Astrocyte (in vitro differentiated cells and primary cell): Measurements from ENCODE around the gene CREB3L2. TPM values are rescaled to one million over a fixed set of nuclear protein-coding genes. Genes with fewer than 3 reads are reported as not detected.

Experiments
- DNase-seq: peaks from one replicate; pipeline ENCODE4 v3.0.0-alpha.2; 2010; ENCODE audit warnings: low read depth
- FAIRE-seq: peaks from 2 replicates; lab custom pipeline; 2011; peaks lifted over from hg19 to GRCh38; lab: Jason Lieb, UNC
- H2AFZ ChIP-seq: 2 replicates; pipeline ENCODE4 v1.6.0; 2012; ENCODE audit warnings: low read depth, low read length, inconsistent platforms
- H3K27ac ChIP-seq: 2 replicates; pipeline ENCODE4 v1.5.1; 2011; ENCODE audit warnings: low read depth, low read length, inconsistent platforms
- H3K27me3 ChIP-seq: 2 replicates; pipeline ENCODE4 v1.6.0; 2011; ENCODE audit warnings: low read length, inconsistent platforms; ENCODE audit not compliant: insufficient read depth
- H3K36me3 ChIP-seq: 2 replicates; pipeline ENCODE4 v1.5.1; 2011; ENCODE audit warnings: low read length, inconsistent platforms; ENCODE audit not compliant: insufficient read depth
- H3K4me1 ChIP-seq: 2 replicates; pipeline ENCODE4 v1.5.1; 2011; ENCODE audit warnings: low read length, inconsistent platforms; ENCODE audit not compliant: insufficient read depth
- H3K4me2 ChIP-seq: 2 replicates; pipeline ENCODE4 v1.6.0; 2012; ENCODE audit warnings: low read length, inconsistent platforms
- H3K4me3 ChIP-seq: 2 replicates; pipeline ENCODE4 v1.5.1; 2011; ENCODE audit warnings: low read depth, mild to moderate bottlenecking, low read length, inconsistent platforms; ENCODE audit not compliant: insufficient read depth
- H3K79me2 ChIP-seq: 2 replicates; pipeline ENCODE4 v1.6.0; 2012; ENCODE audit warnings: mild to moderate bottlenecking, low read length, inconsistent platforms; ENCODE audit not compliant: insufficient read depth
- H3K9ac ChIP-seq: 2 replicates; pipeline ENCODE4 v1.6.0; 2012; ENCODE audit warnings: mild to moderate bottlenecking, low read length, inconsistent platforms
- H3K9me3 ChIP-seq: 2 replicates; pipeline ENCODE4 v1.5.1; 2012; ENCODE audit warnings: low read depth, mild to moderate bottlenecking, low read length, inconsistent platforms; ENCODE audit not compliant: insufficient read depth
- H4K20me1 ChIP-seq: 2 replicates; pipeline ENCODE4 v1.6.0; 2012; ENCODE audit warnings: low read length, inconsistent platforms; ENCODE audit not compliant: insufficient read depth
- H3K27ac Mint-ChIP-seq: one replicate; pipeline ENCODE4 v1.8.0; 2021; ENCODE audit warnings: mild to moderate bottlenecking, mixed read lengths; ENCODE audit not compliant: unreplicated experiment
- H3K27me3 Mint-ChIP-seq: one replicate; pipeline ENCODE4 v1.8.0; 2021; ENCODE audit warnings: low read depth, mixed read lengths; ENCODE audit not compliant: unreplicated experiment
- H3K36me3 Mint-ChIP-seq: one replicate; pipeline ENCODE4 v1.8.0; 2021; ENCODE audit warnings: low read depth, mixed read lengths; ENCODE audit not compliant: unreplicated experiment
- H3K4me1 Mint-ChIP-seq: one replicate; pipeline ENCODE4 v1.8.0; 2021; ENCODE audit warnings: low read depth, mixed read lengths; ENCODE audit not compliant: unreplicated experiment
- H3K4me3 Mint-ChIP-seq: one replicate; pipeline ENCODE4 v1.8.0; 2021; ENCODE audit warnings: mild to moderate bottlenecking, moderate library complexity, mixed read lengths; ENCODE audit not compliant: unreplicated experiment
- H3K9me3 Mint-ChIP-seq: one replicate; pipeline ENCODE4 v1.8.0; 2021; ENCODE audit warnings: mild to moderate bottlenecking, mixed read lengths; ENCODE audit not compliant: unreplicated experiment
- EZH2 ChIP-seq: IDR thresholded peaks from 2 replicates; pipeline ENCODE4 v1.6.1; 2012; ENCODE audit warnings: mild to moderate bottlenecking, low read length, inconsistent platforms; ENCODE audit not compliant: insufficient read depth
- total RNA-seq: library from RNA; stranded (reverse); gene quantifications from 2 replicates; pipeline ENCODE4 v1.2.1, GENCODE V29; 2021
- TF ChIP-seq, protein P1 (sequence below): IDR thresholded peaks from 2 replicates; pipeline ENCODE4 v1.5.1; 2011; ENCODE audit warnings: low read depth, mild to moderate bottlenecking, inconsistent platforms, low read length, moderate library complexity; ENCODE audit not compliant: insufficient read depth

CREB3L2 gene
- total RNA-seq, 1 donor from 2014 or later, result 116 TPM

DNA sequence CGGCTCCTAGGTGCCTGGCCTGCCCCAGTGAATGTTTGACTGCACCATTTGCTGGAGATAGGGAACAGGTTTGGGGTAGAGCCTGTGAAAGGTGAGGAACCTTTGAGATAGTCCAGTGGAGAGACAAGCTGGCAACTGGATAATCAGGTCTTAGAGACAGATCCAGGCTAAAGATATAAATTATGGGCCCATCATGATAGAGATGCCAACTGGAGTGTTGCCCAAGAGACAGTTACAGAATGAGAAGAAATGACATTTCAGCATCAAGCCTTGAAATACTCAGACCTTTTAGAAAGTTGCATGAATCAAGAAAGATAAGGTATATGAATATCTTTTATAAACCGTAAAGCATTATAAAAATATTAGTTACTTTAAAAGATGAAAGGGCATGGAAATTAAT is 27.1 kb downstream of the CREB3L2 start:
- Histone ChIP-seq H3K9me3 (no peaks in the 10 kb centered on the region), H3K27ac (no peak overlapping the region), H3K27me3 (no peaks in the 10 kb centered on the region), H3K4me1 (peaks cover 48% of the 10 kb centered on the region), H3K79me2 (peaks cover 93% of the 10 kb centered on the region), H3K4me3 (no peak overlapping the region), H4K20me1 (peaks cover 35% of the 10 kb centered on the region), H2AFZ (no peak overlapping the region), H3K9ac (no peak overlapping the region), H3K36me3 (peaks cover 7% of the 10 kb centered on the region), H3K4me2 (no peak overlapping the region)
- no peaks in the 10 kb centered on the region for H3K27me3 Mint-ChIP-seq
- H3K27ac Mint-ChIP-seq, result peak overlapping the region; percentile 60
- peaks cover 73% of the 10 kb centered on the region for H3K4me1 Mint-ChIP-seq
- no peaks in the 10 kb centered on the region for H3K9me3 Mint-ChIP-seq
- H3K4me3 Mint-ChIP-seq, result no peak overlapping the region
- no peak for FAIRE-seq
- DNase-seq, result no peak
- TF ChIP-seq, protein P1, sequence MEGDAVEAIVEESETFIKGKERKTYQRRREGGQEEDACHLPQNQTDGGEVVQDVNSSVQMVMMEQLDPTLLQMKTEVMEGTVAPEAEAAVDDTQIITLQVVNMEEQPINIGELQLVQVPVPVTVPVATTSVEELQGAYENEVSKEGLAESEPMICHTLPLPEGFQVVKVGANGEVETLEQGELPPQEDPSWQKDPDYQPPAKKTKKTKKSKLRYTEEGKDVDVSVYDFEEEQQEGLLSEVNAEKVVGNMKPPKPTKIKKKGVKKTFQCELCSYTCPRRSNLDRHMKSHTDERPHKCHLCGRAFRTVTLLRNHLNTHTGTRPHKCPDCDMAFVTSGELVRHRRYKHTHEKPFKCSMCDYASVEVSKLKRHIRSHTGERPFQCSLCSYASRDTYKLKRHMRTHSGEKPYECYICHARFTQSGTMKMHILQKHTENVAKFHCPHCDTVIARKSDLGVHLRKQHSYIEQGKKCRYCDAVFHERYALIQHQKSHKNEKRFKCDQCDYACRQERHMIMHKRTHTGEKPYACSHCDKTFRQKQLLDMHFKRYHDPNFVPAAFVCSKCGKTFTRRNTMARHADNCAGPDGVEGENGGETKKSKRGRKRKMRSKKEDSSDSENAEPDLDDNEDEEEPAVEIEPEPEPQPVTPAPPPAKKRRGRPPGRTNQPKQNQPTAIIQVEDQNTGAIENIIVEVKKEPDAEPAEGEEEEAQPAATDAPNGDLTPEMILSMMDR, result no peak
- no peak for TF ChIP-seq EZH2
- H3K36me3 Mint-ChIP-seq, result peaks cover 15% of the 10 kb centered on the region

DNA sequence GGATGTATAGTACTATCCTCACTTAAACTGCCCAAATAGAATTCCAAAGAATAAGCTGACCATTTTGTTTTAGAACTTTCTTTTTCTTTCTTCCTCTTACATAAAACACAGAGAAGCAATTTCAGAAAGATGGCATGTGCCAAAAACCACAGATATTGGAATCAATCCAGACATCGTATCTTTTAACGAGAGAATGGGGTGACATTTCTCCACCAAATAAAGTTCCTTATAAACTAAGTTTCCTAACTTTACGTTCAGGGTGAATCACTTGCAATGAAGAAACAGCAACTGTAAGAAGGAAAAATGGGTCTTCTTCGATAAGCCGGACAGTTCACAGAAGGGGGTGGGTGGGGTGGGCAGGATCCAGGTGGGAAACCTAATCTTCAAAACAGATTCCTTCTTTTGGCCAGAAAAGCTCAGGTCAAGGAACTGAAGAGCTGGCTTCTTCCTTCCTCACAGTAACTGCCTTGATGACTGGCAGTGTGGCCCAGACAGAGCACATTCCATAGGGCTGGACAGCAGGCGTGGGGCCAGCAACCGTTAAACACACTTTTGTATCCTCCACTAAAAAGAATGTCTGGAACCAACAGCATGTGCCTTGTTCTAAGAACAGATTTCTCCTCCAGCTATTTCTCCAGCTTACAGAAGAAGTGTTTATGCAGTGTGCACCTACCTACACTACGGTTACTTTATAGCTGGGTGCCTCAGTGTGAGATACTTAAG is 31.5 kb downstream of the CREB3L2 start:
- H3K4me2 ChIP-seq, result peak overlapping the region; percentile 59
- DNase-seq (peak; percentile 93), FAIRE-seq (no peak)
- H3K9me3 ChIP-seq, result no peaks in the 10 kb centered on the region
- H3K36me3 ChIP-seq, result peaks cover 7% of the 10 kb centered on the region
- H3K4me1 ChIP-seq, result peaks cover 35% of the 10 kb centered on the region
- peaks cover 78% of the 10 kb centered on the region for H3K4me1 Mint-ChIP-seq
- H3K27me3 ChIP-seq, result no peaks in the 10 kb centered on the region
- peak overlapping the region; percentile 68 for H3K27ac ChIP-seq
- H3K27ac Mint-ChIP-seq, result peak overlapping the region; percentile 91
- H3K4me3 Mint-ChIP-seq, result peak overlapping the region; percentile 62
- H3K27me3 Mint-ChIP-seq, result no peaks in the 10 kb centered on the region
- peaks cover 95% of the 10 kb centered on the region for H3K79me2 ChIP-seq
- peaks cover 2% of the 10 kb centered on the region for H3K9me3 Mint-ChIP-seq
- H2AFZ ChIP-seq, result no peak overlapping the region
- TF ChIP-seq, protein P1, result no peak
- TF ChIP-seq EZH2, result no peak
- peak overlapping the region; percentile 46 for H3K9ac ChIP-seq
- H4K20me1 ChIP-seq, result peaks cover 31% of the 10 kb centered on the region
- H3K4me3 ChIP-seq, result no peak overlapping the region
- peaks cover 16% of the 10 kb centered on the region for H3K36me3 Mint-ChIP-seq

DNA sequence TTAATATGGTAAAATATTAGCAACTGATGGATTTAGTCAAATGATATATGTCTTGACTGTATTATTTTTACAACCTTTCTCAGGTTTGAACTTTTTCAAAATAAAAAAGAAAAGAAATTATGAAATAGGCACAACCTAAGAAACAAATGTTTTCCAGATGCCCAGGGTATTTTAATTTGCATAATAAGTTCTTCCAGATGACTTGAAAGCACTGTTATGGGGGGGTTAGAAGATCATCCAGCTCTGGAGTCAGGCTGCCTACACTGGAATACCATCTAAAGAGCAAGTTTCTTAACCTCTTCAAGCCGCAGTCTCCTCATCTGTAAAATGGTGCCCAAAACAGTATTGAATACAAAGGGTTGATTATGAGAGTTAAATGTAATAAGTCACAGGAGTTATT is 32.1 kb downstream of the CREB3L2 start:
- H3K36me3 ChIP-seq, result peaks cover 7% of the 10 kb centered on the region
- H3K79me2 ChIP-seq, result peaks cover 95% of the 10 kb centered on the region
- peak overlapping the region; percentile 59 for H3K4me2 ChIP-seq
- no peak for TF ChIP-seq EZH2
- TF ChIP-seq, protein P1, result no peak
- peaks cover 16% of the 10 kb centered on the region for H3K36me3 Mint-ChIP-seq
- H2AFZ ChIP-seq, result no peak overlapping the region
- no peak overlapping the region for H3K4me3 ChIP-seq
- FAIRE-seq (no peak), DNase-seq (no peak)
- peak overlapping the region; percentile 46 for H3K9ac ChIP-seq
- peaks cover 33% of the 10 kb centered on the region for H4K20me1 ChIP-seq
- H3K4me3 Mint-ChIP-seq, result peak overlapping the region; percentile 22
- peaks cover 2% of the 10 kb centered on the region for H3K9me3 Mint-ChIP-seq
- H3K27me3 Mint-ChIP-seq, result no peaks in the 10 kb centered on the region
- H3K27me3 ChIP-seq, result no peaks in the 10 kb centered on the region
- peaks cover 75% of the 10 kb centered on the region for H3K4me1 Mint-ChIP-seq
- H3K27ac Mint-ChIP-seq, result peak overlapping the region; percentile 91
- H3K4me1 ChIP-seq, result peaks cover 31% of the 10 kb centered on the region
- H3K27ac ChIP-seq, result peak overlapping the region; percentile 68
- no peaks in the 10 kb centered on the region for H3K9me3 ChIP-seq
